K562 (cell line): ENCODE results near the gene GALNT12. TPM values are rescaled to one million over a fixed set of nuclear protein-coding genes. Genes with fewer than 3 reads are reported as not detected.

ENCODE experiments used
- BRD4 ChIP-seq: fragments of 200-600 bp; sonication (generic); IDR thresholded peaks from 2 replicates; pipeline ENCODE4 v1.6.1; 2017; ENCODE audit warnings: inconsistent platforms
- EHMT2 ChIP-seq: fragments of 450-650 bp; IDR thresholded peaks from 2 replicates; pipeline ENCODE4 v1.6.1; 2018; ENCODE audit warnings: antibody characterized with exemption
- FOXJ3 ChIP-seq: sonication (generic); formaldehyde crosslinking; IDR thresholded peaks from 2 replicates; pipeline ENCODE4 v1.4.0; 2020; ENCODE audit warnings: mild to moderate bottlenecking, missing genetic modification reagents
- FOXP1 ChIP-seq: sonication (generic); formaldehyde crosslinking; IDR thresholded peaks from 2 replicates; pipeline ENCODE4 v1.8.0; 2022; ENCODE audit warnings: mild to moderate bottlenecking, missing genetic modification reagents
- HDGF ChIP-seq: fragments of 450-650 bp; IDR thresholded peaks from 2 replicates; pipeline ENCODE4 v1.6.1; 2016
- KLF10 ChIP-seq: fragments of 250-450 bp; sonication (Bioruptor Pico); IDR thresholded peaks from 2 replicates; pipeline ENCODE4 v1.6.1; 2021; ENCODE audit warnings: matching md5 sums
- MTA2 ChIP-seq: fragments of 450-650 bp; IDR thresholded peaks from 2 replicates; pipeline ENCODE4 v1.6.1; 2016; ENCODE audit warnings: low read depth
- NELFE ChIP-seq: IDR thresholded peaks from 2 replicates; pipeline ENCODE4 v1.6.1; 2011; ENCODE audit warnings: mild to moderate bottlenecking; ENCODE audit not compliant: insufficient read depth, insufficient read length
- SAFB ChIP-seq: fragments of 200-400 bp; formaldehyde crosslinking; IDR thresholded peaks from 2 replicates; pipeline ENCODE4 v1.6.1; 2017; ENCODE audit warnings: low read depth, low read length, borderline replicate concordance
- SAFB2 ChIP-seq: fragments of 200-400 bp; formaldehyde crosslinking; IDR thresholded peaks from 2 replicates; pipeline ENCODE4 v1.6.1; 2018; ENCODE audit warnings: borderline replicate concordance, low read length, low read depth, moderate library complexity; ENCODE audit not compliant: severe bottlenecking
- SIRT6 ChIP-seq: IDR thresholded peaks from one replicate; pipeline ENCODE4 v1.6.1; 2012; ENCODE audit warnings: low read depth, mild to moderate bottlenecking, control low read depth, inconsistent platforms, low read length, moderate library complexity
- TAL1 ChIP-seq: fragments of 450-650 bp; IDR thresholded peaks from 2 replicates; pipeline ENCODE4 v1.6.1; 2016; ENCODE audit warnings: mild to moderate bottlenecking
- TSC22D4 ChIP-seq: fragments of 450-650 bp; IDR thresholded peaks from 2 replicates; pipeline ENCODE4 v1.6.1; 2016; ENCODE audit warnings: missing genetic modification characterization, missing biosample characterization, control low read depth
- YBX1 ChIP-seq: fragments of 450-650 bp; IDR thresholded peaks from 2 replicates; pipeline ENCODE4 v1.7.1; 2016; ENCODE audit warnings: mild to moderate bottlenecking
- ZC3H11A ChIP-seq: IDR thresholded peaks from 2 replicates; pipeline ENCODE4 v1.6.1; 2012; ENCODE audit warnings: low read depth, low read length, improper control_type of control experiment
- ZNF134 ChIP-seq: fragments of 250-450 bp; sonication (Bioruptor Pico); conservative IDR thresholded peaks from 2 replicates; pipeline ENCODE4 v1.4.0; 2020
- ZNF253 ChIP-seq: fragments of 250-450 bp; sonication (Bioruptor Pico); conservative IDR thresholded peaks from 2 replicates; pipeline ENCODE4 v1.6.1; 2021; ENCODE audit warnings: mild to moderate bottlenecking
- ZNF668 ChIP-seq: fragments of 250-450 bp; sonication (Bioruptor Pico); IDR thresholded peaks from 2 replicates; pipeline ENCODE4 v1.8.0; 2022; ENCODE audit warnings: mild to moderate bottlenecking, inconsistent platforms
- ZSCAN29 ChIP-seq: fragments of 450-650 bp; IDR thresholded peaks from 2 replicates; pipeline ENCODE4 v1.6.1; 2017
- polyA plus RNA-seq, 8 experiments: library from polyadenylated mRNA; depleted of rRNA in 4 of 8; stranded (reverse) in 5 of 8; unstranded in 3 of 8; fragments of >200 nt; fragmentation: Nextera tagmentation in 2 of 8; fragmentation: Illumina TruSeq in 1 of 8; extraction: Ambion mirVana in 2 of 8; extraction: Trizol in 1 of 8; gene quantifications; 2 replicates each; pipeline versions ENCODE4 v1.2.1 to v1.2.3, GENCODE V29; 2011 to 2014; ENCODE audit warnings: inconsistent platforms in 1 of 8, missing spikeins in 1 of 8
- total RNA-seq, 7 experiments: library from RNA; depleted of rRNA in 6 of 7; stranded (reverse); fragments of >200 nt in 6 of 7; fragmentation: Illumina TruSeq in 2 of 7; extraction: Trizol in 2 of 7; gene quantifications; 2 replicates each; pipeline versions ENCODE4 v1.2.1 to v1.2.3, GENCODE V29; 2011 to 2021; ENCODE audit warnings: low replicate concordance in 1 of 7
- TF ChIP-seq, protein P1 (sequence below): sonication (generic); formaldehyde crosslinking; IDR thresholded peaks from 2 replicates; pipeline ENCODE4 v1.4.0; 2020; ENCODE audit warnings: mild to moderate bottlenecking, missing genetic modification reagents
- TF ChIP-seq, protein P2 (sequence below): IDR thresholded peaks from 2 replicates; pipeline ENCODE4 v1.6.1; 2011; ENCODE audit warnings: borderline replicate concordance, low read depth, mild to moderate bottlenecking, moderate library complexity, low read length; ENCODE audit not compliant: insufficient read depth, poor library complexity, severe bottlenecking
- TF ChIP-seq, protein P3 (sequence below): IDR thresholded peaks from 2 replicates; pipeline ENCODE4 v1.6.1; 2016; ENCODE audit warnings: missing genetic modification characterization, missing compliant biosample characterization
- TF ChIP-seq, protein P4 (sequence below): sonication (generic); formaldehyde crosslinking; IDR thresholded peaks from 2 replicates; pipeline ENCODE4 v1.8.1; 2023; ENCODE audit warnings: mild to moderate bottlenecking, missing genetic modification reagents

The GALNT12 gene
- total and polyA plus RNA-seq, 9 of the 15 experiments (the other 6 are each of a cell fraction or from before 2014, with no cell fraction given), result 29.7 to 82.9 (median 44.2) TPM

DNA sequence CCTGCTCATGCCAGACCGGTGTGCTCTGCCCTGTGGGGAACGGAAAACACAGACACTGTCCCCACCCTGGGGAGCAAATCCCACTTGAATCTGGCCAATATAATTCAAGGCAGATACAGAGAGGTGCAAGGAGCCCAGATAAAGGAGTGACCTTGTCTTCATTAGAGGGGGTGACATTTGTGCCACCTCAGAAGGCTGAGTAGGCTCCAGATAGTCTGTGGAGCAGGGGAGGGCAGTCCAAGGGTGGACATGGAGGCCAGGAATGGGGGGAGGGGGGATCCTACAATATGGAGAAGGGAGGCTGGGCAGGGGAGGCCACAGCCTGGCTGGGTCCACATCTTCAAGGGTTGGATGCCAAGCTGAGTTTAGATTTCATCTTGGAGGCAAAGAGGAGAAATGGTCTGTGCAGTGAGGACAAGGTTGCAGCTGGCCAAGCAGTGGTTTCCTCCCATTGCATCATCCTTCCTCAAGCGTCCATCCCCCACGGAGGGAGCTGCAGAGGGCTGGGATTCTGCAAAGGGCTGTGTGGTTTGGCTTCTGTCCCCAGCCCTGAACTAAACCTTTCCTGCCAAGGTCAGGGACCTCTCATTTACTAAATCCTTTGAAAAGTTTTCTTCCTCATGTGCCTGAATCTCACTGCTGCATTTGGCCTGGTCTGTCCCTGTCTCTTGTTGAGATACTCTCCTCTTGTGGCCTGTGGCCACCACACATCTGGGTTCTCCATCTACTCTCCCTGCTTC lies 60.1 kb downstream of the GALNT12 start (continued):
- TF ChIP-seq SAFB2 (no peak), YBX1 (no peak), ZSCAN29 (no peak), KLF10 (CRISPR knock-in tag) (no peak), EHMT2 (peak; percentile 65; the same call in 1 of the 2 replicates), HDGF (no peak), ZNF253 (no peak), ZNF668 (CRISPR knock-in tag) (peak; percentile 43; the same call in 1 of the 2 replicates), SAFB (no peak), ZNF134 (CRISPR knock-in tag) (peak; percentile 63), MTA2 (peak; percentile 38; the same call in 1 of the 2 replicates), FOXJ3 (no peak), TSC22D4 (tag) (no peak), TAL1 (peak; percentile 21; the same call in 1 of the 2 replicates), BRD4 (no peak; the same call in none of the 2 replicates), NELFE (no peak), SIRT6 (no peak), FOXP1 (0 out of 2 replicates have a peak, but pooled peaks have one; percentile 22), ZC3H11A (no peak)
- TF ChIP-seq, protein P1, sequence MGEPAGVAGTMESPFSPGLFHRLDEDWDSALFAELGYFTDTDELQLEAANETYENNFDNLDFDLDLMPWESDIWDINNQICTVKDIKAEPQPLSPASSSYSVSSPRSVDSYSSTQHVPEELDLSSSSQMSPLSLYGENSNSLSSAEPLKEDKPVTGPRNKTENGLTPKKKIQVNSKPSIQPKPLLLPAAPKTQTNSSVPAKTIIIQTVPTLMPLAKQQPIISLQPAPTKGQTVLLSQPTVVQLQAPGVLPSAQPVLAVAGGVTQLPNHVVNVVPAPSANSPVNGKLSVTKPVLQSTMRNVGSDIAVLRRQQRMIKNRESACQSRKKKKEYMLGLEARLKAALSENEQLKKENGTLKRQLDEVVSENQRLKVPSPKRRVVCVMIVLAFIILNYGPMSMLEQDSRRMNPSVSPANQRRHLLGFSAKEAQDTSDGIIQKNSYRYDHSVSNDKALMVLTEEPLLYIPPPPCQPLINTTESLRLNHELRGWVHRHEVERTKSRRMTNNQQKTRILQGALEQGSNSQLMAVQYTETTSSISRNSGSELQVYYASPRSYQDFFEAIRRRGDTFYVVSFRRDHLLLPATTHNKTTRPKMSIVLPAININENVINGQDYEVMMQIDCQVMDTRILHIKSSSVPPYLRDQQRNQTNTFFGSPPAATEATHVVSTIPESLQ, result peak; percentile 84; the same call in 1 of the 2 replicates
- TF ChIP-seq, protein P2, sequence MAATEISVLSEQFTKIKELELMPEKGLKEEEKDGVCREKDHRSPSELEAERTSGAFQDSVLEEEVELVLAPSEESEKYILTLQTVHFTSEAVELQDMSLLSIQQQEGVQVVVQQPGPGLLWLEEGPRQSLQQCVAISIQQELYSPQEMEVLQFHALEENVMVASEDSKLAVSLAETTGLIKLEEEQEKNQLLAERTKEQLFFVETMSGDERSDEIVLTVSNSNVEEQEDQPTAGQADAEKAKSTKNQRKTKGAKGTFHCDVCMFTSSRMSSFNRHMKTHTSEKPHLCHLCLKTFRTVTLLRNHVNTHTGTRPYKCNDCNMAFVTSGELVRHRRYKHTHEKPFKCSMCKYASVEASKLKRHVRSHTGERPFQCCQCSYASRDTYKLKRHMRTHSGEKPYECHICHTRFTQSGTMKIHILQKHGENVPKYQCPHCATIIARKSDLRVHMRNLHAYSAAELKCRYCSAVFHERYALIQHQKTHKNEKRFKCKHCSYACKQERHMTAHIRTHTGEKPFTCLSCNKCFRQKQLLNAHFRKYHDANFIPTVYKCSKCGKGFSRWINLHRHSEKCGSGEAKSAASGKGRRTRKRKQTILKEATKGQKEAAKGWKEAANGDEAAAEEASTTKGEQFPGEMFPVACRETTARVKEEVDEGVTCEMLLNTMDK, result no peak
- TF ChIP-seq, protein P3, sequence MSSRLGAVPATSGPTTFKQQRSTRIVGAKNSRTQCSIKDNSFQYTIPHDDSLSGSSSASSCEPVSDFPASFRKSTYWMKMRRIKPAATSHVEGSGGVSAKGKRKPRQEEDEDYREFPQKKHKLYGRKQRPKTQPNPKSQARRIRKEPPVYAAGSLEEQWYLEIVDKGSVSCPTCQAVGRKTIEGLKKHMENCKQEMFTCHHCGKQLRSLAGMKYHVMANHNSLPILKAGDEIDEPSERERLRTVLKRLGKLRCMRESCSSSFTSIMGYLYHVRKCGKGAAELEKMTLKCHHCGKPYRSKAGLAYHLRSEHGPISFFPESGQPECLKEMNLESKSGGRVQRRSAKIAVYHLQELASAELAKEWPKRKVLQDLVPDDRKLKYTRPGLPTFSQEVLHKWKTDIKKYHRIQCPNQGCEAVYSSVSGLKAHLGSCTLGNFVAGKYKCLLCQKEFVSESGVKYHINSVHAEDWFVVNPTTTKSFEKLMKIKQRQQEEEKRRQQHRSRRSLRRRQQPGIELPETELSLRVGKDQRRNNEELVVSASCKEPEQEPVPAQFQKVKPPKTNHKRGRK (tag), result no peak
- TF ChIP-seq, protein P4, sequence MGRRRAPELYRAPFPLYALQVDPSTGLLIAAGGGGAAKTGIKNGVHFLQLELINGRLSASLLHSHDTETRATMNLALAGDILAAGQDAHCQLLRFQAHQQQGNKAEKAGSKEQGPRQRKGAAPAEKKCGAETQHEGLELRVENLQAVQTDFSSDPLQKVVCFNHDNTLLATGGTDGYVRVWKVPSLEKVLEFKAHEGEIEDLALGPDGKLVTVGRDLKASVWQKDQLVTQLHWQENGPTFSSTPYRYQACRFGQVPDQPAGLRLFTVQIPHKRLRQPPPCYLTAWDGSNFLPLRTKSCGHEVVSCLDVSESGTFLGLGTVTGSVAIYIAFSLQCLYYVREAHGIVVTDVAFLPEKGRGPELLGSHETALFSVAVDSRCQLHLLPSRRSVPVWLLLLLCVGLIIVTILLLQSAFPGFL, result no peak
